ENCODE measurements around the gene BBS2.

The BBS2 gene

GRCh38 chr16:56438038-56438437 lies 81.8 kb downstream of the BBS2 start:
- no peak for TF ChIP-seq TAF1 (IDR thresholded peaks at IDR 0.05; ENCODE audit: borderline replicate concordance, insufficient read depth, low read length)
- TF ChIP-seq, protein P1, sequence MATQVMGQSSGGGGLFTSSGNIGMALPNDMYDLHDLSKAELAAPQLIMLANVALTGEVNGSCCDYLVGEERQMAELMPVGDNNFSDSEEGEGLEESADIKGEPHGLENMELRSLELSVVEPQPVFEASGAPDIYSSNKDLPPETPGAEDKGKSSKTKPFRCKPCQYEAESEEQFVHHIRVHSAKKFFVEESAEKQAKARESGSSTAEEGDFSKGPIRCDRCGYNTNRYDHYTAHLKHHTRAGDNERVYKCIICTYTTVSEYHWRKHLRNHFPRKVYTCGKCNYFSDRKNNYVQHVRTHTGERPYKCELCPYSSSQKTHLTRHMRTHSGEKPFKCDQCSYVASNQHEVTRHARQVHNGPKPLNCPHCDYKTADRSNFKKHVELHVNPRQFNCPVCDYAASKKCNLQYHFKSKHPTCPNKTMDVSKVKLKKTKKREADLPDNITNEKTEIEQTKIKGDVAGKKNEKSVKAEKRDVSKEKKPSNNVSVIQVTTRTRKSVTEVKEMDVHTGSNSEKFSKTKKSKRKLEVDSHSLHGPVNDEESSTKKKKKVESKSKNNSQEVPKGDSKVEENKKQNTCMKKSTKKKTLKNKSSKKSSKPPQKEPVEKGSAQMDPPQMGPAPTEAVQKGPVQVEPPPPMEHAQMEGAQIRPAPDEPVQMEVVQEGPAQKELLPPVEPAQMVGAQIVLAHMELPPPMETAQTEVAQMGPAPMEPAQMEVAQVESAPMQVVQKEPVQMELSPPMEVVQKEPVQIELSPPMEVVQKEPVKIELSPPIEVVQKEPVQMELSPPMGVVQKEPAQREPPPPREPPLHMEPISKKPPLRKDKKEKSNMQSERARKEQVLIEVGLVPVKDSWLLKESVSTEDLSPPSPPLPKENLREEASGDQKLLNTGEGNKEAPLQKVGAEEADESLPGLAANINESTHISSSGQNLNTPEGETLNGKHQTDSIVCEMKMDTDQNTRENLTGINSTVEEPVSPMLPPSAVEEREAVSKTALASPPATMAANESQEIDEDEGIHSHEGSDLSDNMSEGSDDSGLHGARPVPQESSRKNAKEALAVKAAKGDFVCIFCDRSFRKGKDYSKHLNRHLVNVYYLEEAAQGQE (IDR thresholded peaks at IDR 0.05; ENCODE audit: insufficient read depth in 1 of 2, low read depth in 2 of 2, low read length in 2 of 2) = no peak
- TF ChIP-seq FOXP2 (optimal IDR thresholded peaks at IDR 0.05; ENCODE audit: borderline replicate concordance, extremely low read depth, extremely low read length, insufficient read depth) = no peak
- TF ChIP-seq POLR2AphosphoS5 (IDR thresholded peaks at IDR 0.05; ENCODE audit: low read depth, low read length) = no peak
- TF ChIP-seq SIN3A (IDR thresholded peaks at IDR 0.05; ENCODE audit: borderline replicate concordance, insufficient read depth, low read length) = no peak

GRCh38 chr16:56436258-56436657 lies 83.6 kb downstream of the BBS2 start:
- TF ChIP-seq, protein P1 (IDR thresholded peaks at IDR 0.05; ENCODE audit: insufficient read depth in 1 of 2, low read depth in 2 of 2, low read length in 2 of 2) = no peak
- TF ChIP-seq TAF1 (IDR thresholded peaks at IDR 0.05; ENCODE audit: borderline replicate concordance, insufficient read depth, low read length) (no peak), SIN3A (IDR thresholded peaks at IDR 0.05; ENCODE audit: borderline replicate concordance, insufficient read depth, low read length) (no peak), POLR2AphosphoS5 (IDR thresholded peaks at IDR 0.05; ENCODE audit: low read depth, low read length) (no peak), FOXP2 (optimal IDR thresholded peaks at IDR 0.05; ENCODE audit: borderline replicate concordance, extremely low read depth, extremely low read length, insufficient read depth) (no peak)
